ENCODE data around the gene IRX2. TPM values are rescaled to one million over a fixed set of nuclear protein-coding genes. Genes with fewer than 3 reads are reported as not detected.

The IRX2 gene
- total and polyA plus RNA-seq, 2 of the 8 experiments (the other 6 are each of a cell fraction or from before 2014, with no cell fraction given), result 23.4 to 40.4 TPM

DNA sequence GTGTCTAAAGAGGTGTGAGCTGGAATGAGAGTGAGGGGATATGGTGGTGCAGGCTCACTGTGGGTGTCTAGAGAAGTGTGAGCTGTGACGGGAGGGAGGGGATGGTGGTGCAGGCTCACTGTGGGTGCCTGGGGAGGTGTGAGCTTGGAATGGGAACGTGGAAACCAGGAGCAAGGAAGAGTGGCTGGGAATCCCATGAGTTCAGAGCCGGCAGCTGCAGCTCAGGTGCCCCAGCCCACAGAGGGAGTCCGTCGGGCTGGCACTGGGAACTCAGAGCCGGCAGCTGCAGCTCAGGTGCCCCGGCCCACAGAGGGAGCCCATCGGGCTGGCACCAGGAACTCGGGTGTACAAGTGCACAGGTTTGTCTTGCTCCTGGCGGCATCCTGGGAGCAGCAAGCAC, 45.6 kb downstream of the IRX2 start:
- H2BK12ac ChIP-seq (ENCODE audit: low read depth, low read length), result no peak overlapping the region

More for the DNA sequence above, 45.6 kb downstream of the IRX2 start:
- H2AFZ ChIP-seq (ENCODE audit: low read length), result no peak overlapping the region
- H3K23ac ChIP-seq (ENCODE audit: insufficient read length), result no peak overlapping the region
- WGBS, 2 experiments (ENCODE audit: extremely low coverage in 1 of 2, insufficient coverage in 1 of 2, insufficient read length in 1 of 2, insufficient replicate concordance in 2 of 2, low coverage in 1 of 2, low lambda C conversion rate in 2 of 2, missing lambda C conversion rate in 1 of 2), result 85% methylated on average over 10 of the region's 10 CpGs; no CpG with 5 or more reads in 1 of the 2 experiments
- no peak overlapping the region for H3K9ac ChIP-seq (replicated peaks in 1 of 4; ENCODE audit: extremely low read depth in 1 of 4, low read depth in 3 of 4, low read length in 3 of 4)
- H3K27me3 ChIP-seq (replicated peaks in 1 of 4; ENCODE audit: control insufficient read depth in 3 of 4, extremely low read depth in 1 of 4, insufficient read depth in 3 of 4, low read length in 3 of 4), result no peaks in the 10 kb centered on the region
- H3K4me3 ChIP-seq (ENCODE audit: extremely low read depth in 1 of 4, insufficient read depth in 2 of 4, low read depth in 3 of 4, low read length in 4 of 4), result no peak overlapping the region
- H3K4me1 ChIP-seq (replicated peaks in 1 of 4; ENCODE audit: control insufficient read depth in 3 of 4, insufficient read depth in 4 of 4, low read length in 3 of 4), result peaks cover 0 to 6% (median 1%) of the 10 kb centered on the region in 4 experiments; a peak in 4 of 7 replicates
- H4K5ac ChIP-seq (ENCODE audit: insufficient read length, low read depth, low read length), result no peak overlapping the region
- H4K8ac ChIP-seq (ENCODE audit: extremely low read depth, insufficient read depth, low read length), result no peak overlapping the region
- no peaks in the 10 kb centered on the region for H4K20me1 ChIP-seq (replicated peaks in 1 of 2; ENCODE audit: control insufficient read depth in 1 of 2, insufficient read depth in 2 of 2, low read length in 2 of 2)
- H3K79me2 ChIP-seq (ENCODE audit: control insufficient read depth in 1 of 2, insufficient read depth in 2 of 2, low read length in 2 of 2), result no peaks in the 10 kb centered on the region
- FAIRE-seq (no peak), DNase-seq (ENCODE audit: low read depth in 1 of 2, low spot score in 2 of 2) (no peak)
- no peaks in the 10 kb centered on the region for H3K36me3 ChIP-seq (ENCODE audit: control insufficient read depth in 2 of 4, insufficient read depth in 4 of 4, low read length in 3 of 4)
- H3K56ac ChIP-seq (replicated peaks; ENCODE audit: insufficient read length, low read depth, low read length), result no peak overlapping the region
- peaks cover 0 to 2% of the 10 kb centered on the region in 2 experiments; a peak in 1 of 4 replicates for H3K9me3 ChIP-seq (ENCODE audit: insufficient read depth in 2 of 2, low read depth in 1 of 2, low read length in 1 of 2)
- no peak overlapping the region for H3K27ac ChIP-seq (ENCODE audit: low read depth, low read length)
- no peak overlapping the region for H3K18ac ChIP-seq (ENCODE audit: extremely low read depth, low read length)
- ChIA-PET POLR2A (ENCODE audit: partially characterized antibody) (interaction anchor here (0.6 kb wide), 1 partner anchor 39 kb away, joined by 3 read pairs; no protein-coding TSS in a partner anchor), CTCF (ENCODE audit: partially characterized antibody) (interaction anchor here (0.7 to 1.1 kb wide), 4 partner anchors 11 to 21 kb away, joined by 3 to 5 read pairs (median 4); no protein-coding TSS in a partner anchor)
- no peak overlapping the region for H3K14ac ChIP-seq (ENCODE audit: insufficient read length)
- H2BK5ac ChIP-seq (ENCODE audit: low read depth, low read length), result 0 out of 2 replicates have a peak overlapping the region, but pooled peaks have one; percentile 52
- peak overlapping the region; percentile 59 for H3K4ac ChIP-seq (replicated peaks; ENCODE audit: insufficient read length, low read depth, low read length)
- no peak for TF ChIP-seq TAF7 (optimal IDR thresholded peaks at IDR 0.05; ENCODE audit: borderline replicate concordance, low read depth, low read length)
- no peak for TF ChIP-seq SP4 (IDR thresholded peaks at IDR 0.05; ENCODE audit: low read length)
- TF ChIP-seq JUND (IDR thresholded peaks at IDR 0.05; ENCODE audit: low read length), result no peak
- TF ChIP-seq MAFK (IDR thresholded peaks at IDR 0.05; ENCODE audit: low read depth, low read length), result no peak
- no peak for TF ChIP-seq CBX8 (IDR thresholded peaks at IDR 0.05; ENCODE audit: borderline replicate concordance, low read depth, low read length)
- no peak for TF ChIP-seq RNF2 (IDR thresholded peaks at IDR 0.05; ENCODE audit: borderline replicate concordance, low read depth, low read length, missing control alignments, poor library complexity, severe bottlenecking)
- no peak for TF ChIP-seq EZH2 (IDR thresholded peaks at IDR 0.05; ENCODE audit: low read depth, low read length, severe bottlenecking)
- no peak for TF ChIP-seq SAP30 (IDR thresholded peaks at IDR 0.05; ENCODE audit: insufficient read depth, insufficient replicate concordance, low read length)
- no peak for TF ChIP-seq BACH1 (IDR thresholded peaks at IDR 0.05; ENCODE audit: low read length)
- TF ChIP-seq KDM1A (IDR thresholded peaks at IDR 0.05; ENCODE audit: borderline replicate concordance, low read length), result no peak
- no peak for TF ChIP-seq RFX5 (IDR thresholded peaks at IDR 0.05; ENCODE audit: borderline replicate concordance, low read depth, low read length)
- no peak for TF ChIP-seq CEBPB (IDR thresholded peaks at IDR 0.05; ENCODE audit: low read depth, low read length)
- TF ChIP-seq ASH2L (IDR thresholded peaks at IDR 0.05; ENCODE audit: low read length), result no peak
- no peak overlapping the region for H2BK20ac ChIP-seq (ENCODE audit: low read length)
- H2BK120ac ChIP-seq (replicated peaks; ENCODE audit: low read depth, low read length), result no peak overlapping the region
- H3K79me1 ChIP-seq (ENCODE audit: low read depth, low read length), result no peaks in the 10 kb centered on the region
- H4K91ac ChIP-seq (replicated peaks; ENCODE audit: insufficient read length, low read length), result no peak overlapping the region
- H3K23me2 ChIP-seq (ENCODE audit: low read depth, low read length), result peaks cover 3% of the 10 kb centered on the region; the same call in 1 of the 2 replicates
- H3K4me2 ChIP-seq (ENCODE audit: insufficient read depth in 1 of 2, low read depth in 2 of 2, low read length in 2 of 2), result no peak overlapping the region
- no peak overlapping the region for H2AK5ac ChIP-seq (ENCODE audit: low read depth, low read length)
- H2BK15ac ChIP-seq (ENCODE audit: low read length), result 0 out of 2 replicates have a peak overlapping the region, but pooled peaks have one; percentile 46
